ENCODE results near the gene CTBP2.

The CTBP2 gene

GRCh38 chr10:125130916-125131315 lies 29.4 kb downstream of the CTBP2 start:
- H3K9me3 Mint-ChIP-seq = no peaks in the 10 kb centered on the region
- H3K4me3 Mint-ChIP-seq = no peak overlapping the region
- no peak overlapping the region for H3K27ac Mint-ChIP-seq
- peaks cover 52% of the 10 kb centered on the region for H3K4me1 Mint-ChIP-seq
- no peak for TF ChIP-seq CTCF (IDR thresholded peaks at IDR 0.05; ENCODE audit: unreplicated experiment in 3 of 3)
- peaks cover 4% of the 10 kb centered on the region for H3K27me3 Mint-ChIP-seq (ENCODE audit: low read depth)
- peaks cover 78% of the 10 kb centered on the region for H3K36me3 Mint-ChIP-seq (ENCODE audit: low read depth)

- H3K4me3 Mint-ChIP-seq = no peak overlapping the region
- peaks cover 54% of the 10 kb centered on the region for H3K4me1 Mint-ChIP-seq
- TF ChIP-seq CTCF (IDR thresholded peaks at IDR 0.05; ENCODE audit: unreplicated experiment in 3 of 3) = no peak
- no peaks in the 10 kb centered on the region for H3K9me3 Mint-ChIP-seq
- H3K27ac Mint-ChIP-seq = no peak overlapping the region
- H3K27me3 Mint-ChIP-seq (ENCODE audit: low read depth) = peaks cover 4% of the 10 kb centered on the region
- peaks cover 79% of the 10 kb centered on the region for H3K36me3 Mint-ChIP-seq (ENCODE audit: low read depth)
These were observed 30.1 kb downstream of the CTBP2 start for GRCh38 chr10:125130260-125130659.

GRCh38 chr10:125129076-125129458 lies 31.3 kb downstream of the CTBP2 start:
- peaks cover 75% of the 10 kb centered on the region for H3K36me3 Mint-ChIP-seq (ENCODE audit: low read depth)
- H3K9me3 Mint-ChIP-seq = no peaks in the 10 kb centered on the region
- no peak overlapping the region for H3K27ac Mint-ChIP-seq
- H3K27me3 Mint-ChIP-seq (ENCODE audit: low read depth) = no peaks in the 10 kb centered on the region
- no peak for TF ChIP-seq CTCF (IDR thresholded peaks at IDR 0.05; ENCODE audit: unreplicated experiment in 3 of 3)
- no peak overlapping the region for H3K4me3 Mint-ChIP-seq
- peaks cover 60% of the 10 kb centered on the region for H3K4me1 Mint-ChIP-seq

GRCh38 chr10:125128397-125129075 lies 31.8 kb downstream of the CTBP2 start:
- Mint-ChIP-seq H3K4me3 (no peak overlapping the region), H3K27ac (no peak overlapping the region), H3K36me3 (ENCODE audit: low read depth) (peaks cover 71% of the 10 kb centered on the region), H3K27me3 (ENCODE audit: low read depth) (no peaks in the 10 kb centered on the region), H3K4me1 (peaks cover 60% of the 10 kb centered on the region), H3K9me3 (no peaks in the 10 kb centered on the region)
- TF ChIP-seq CTCF (IDR thresholded peaks at IDR 0.05; ENCODE audit: unreplicated experiment in 3 of 3) = no peak

- H3K4me3 Mint-ChIP-seq = no peak overlapping the region
- no peak for TF ChIP-seq CTCF (IDR thresholded peaks at IDR 0.05; ENCODE audit: unreplicated experiment in 3 of 3)
- H3K4me1 Mint-ChIP-seq = peaks cover 58% of the 10 kb centered on the region
- H3K27ac Mint-ChIP-seq = no peak overlapping the region
- H3K9me3 Mint-ChIP-seq = no peaks in the 10 kb centered on the region
- H3K27me3 Mint-ChIP-seq (ENCODE audit: low read depth) = no peaks in the 10 kb centered on the region
- peaks cover 66% of the 10 kb centered on the region for H3K36me3 Mint-ChIP-seq (ENCODE audit: low read depth)
These were observed 32.4 kb downstream of the CTBP2 start for GRCh38 chr10:125127986-125128385.

GRCh38 chr10:125127110-125127509 lies 33.3 kb downstream of the CTBP2 start:
- Mint-ChIP-seq H3K9me3 (no peaks in the 10 kb centered on the region), H3K27ac (no peak overlapping the region), H3K4me1 (peaks cover 58% of the 10 kb centered on the region), H3K4me3 (no peak overlapping the region), H3K27me3 (ENCODE audit: low read depth) (no peaks in the 10 kb centered on the region), H3K36me3 (ENCODE audit: low read depth) (peaks cover 65% of the 10 kb centered on the region)
- TF ChIP-seq CTCF (IDR thresholded peaks at IDR 0.05; ENCODE audit: unreplicated experiment in 3 of 3) = no peak
